T-helper 2 cell treated with Interferon-gamma antibody and Interleukin-4, amounts not matched to agents 100 ng/mL and 5 ng/mL, for 36 hours (primary cell): ENCODE data around the gene CCDC85C. TPM values are rescaled to one million over a fixed set of nuclear protein-coding genes. Genes with fewer than 3 reads are reported as not detected.

Experiments used
- intact Hi-C: fragments of 100-400 bp; cut with micrococcal nuclease; formaldehyde crosslinking; loops from one replicate; pipeline ENCODE4 v1.15.1; 2023
- total RNA-seq: library from RNA; stranded (reverse); gene quantifications from 2 replicates; pipeline ENCODE4 v1.2.3, GENCODE V29; 2022

Gene CCDC85C
- total RNA-seq, 1 donor from 2014 or later, result 9.5 TPM

DNA sequence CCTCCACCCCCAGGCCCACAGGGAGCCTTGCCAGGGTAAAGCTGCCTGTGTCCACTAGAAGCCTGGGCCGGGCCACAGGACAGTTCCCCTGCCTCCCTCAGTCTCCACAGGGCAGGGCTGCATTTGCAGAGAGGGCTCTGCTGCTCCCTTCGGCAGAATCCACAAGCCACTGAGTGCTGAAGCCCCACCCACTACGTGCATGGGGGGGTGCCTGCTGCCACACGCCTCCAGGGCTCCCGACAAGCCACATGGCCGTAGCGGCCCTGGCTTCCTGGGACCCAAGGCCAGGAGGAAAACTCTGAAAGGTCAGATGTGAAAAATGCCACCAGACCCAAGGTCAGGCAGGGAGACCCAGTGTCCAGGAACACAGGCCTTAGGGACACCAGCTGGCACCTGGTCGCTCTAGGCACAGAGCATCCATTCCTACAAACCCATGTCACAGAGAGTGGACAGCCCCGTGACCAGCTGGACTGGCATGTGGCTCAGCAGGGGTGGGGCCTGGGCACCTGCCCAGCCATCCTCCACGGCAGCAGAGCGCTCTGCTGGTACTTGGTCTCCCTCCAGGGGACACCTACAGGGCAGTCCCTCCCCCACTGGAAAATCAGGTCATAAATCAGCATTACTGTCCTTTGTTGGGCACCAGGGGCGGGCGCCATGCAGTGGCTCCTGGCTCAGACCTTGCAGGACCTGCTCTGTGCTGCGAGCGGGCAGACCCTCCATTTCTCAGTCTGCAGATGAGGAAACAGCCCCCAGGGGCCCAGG is 42.9 kb downstream of the CCDC85C start:
- intact Hi-C loops, result no loop called here

GRCh38 chr14:99560403-99560802 is 43.6 kb downstream of the CCDC85C start:
- intact Hi-C loops, result no loop called here

GRCh38 chr14:99559286-99559990 is 44.6 kb downstream of the CCDC85C start:
- intact Hi-C loops, result no loop called here

- intact Hi-C loops, result no loop called here
Measured at GRCh38 chr14:99556134-99556791, 47.7 kb downstream of the CCDC85C start.

- intact Hi-C loops, result no loop called here
Measured at GRCh38 chr14:99554757-99555531, 49.1 kb downstream of the CCDC85C start.

DNA sequence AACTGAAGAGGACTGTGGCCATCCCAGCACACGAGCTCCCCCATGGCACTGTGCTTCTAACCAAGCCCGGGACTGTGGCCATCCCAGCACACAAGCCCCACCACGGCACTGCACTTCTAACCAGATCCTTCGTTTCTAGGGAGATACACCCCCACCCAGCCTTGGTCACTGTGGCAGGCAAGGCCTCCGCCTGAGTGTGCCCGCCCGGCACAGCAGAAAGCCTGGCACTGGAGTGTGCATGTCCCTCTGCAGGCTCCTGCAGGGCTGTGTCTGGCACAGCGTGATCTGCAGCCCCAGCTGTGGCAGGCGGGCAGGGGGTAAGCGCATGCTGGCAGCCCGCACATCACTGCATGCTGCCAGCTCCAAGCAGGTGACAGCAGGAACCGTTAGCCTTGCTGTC is 49.8 kb downstream of the CCDC85C start:
- intact Hi-C loops, result no loop called here

DNA sequence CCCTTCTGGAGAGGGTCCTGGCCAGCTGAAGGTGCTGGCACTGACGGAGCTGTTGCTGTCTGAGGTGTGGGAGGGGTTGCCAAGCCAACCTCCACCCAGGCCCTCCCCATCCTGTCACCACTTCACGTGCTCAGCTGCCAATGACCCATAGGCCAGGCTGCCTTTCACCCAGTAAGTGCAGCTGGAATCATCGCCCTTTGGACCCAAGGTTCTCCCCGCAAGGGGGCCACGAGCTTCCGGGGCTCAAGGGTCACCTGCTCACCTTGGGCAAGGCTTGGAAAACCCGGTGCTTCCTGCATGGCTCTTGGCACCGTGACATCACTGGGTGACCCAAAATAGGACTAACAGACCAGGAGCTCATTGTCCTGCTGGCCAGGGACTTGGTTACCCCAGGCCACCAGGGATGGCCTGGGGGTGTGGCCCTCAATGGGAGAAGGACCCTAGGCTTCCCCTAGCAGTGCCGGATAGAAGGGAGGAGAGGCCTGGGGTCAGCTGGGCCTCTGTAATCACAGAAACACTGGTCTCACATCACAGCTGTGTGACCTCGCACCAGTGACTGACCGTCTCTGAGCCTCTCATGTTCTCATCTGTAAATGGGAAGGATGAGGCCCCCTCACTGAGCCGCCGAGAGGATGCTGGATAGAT is 51.3 kb downstream of the CCDC85C start:
- intact Hi-C loops, result no loop called here

GRCh38 chr14:99552021-99552553 is 51.9 kb downstream of the CCDC85C start:
- intact Hi-C loops, result no loop called here

DNA sequence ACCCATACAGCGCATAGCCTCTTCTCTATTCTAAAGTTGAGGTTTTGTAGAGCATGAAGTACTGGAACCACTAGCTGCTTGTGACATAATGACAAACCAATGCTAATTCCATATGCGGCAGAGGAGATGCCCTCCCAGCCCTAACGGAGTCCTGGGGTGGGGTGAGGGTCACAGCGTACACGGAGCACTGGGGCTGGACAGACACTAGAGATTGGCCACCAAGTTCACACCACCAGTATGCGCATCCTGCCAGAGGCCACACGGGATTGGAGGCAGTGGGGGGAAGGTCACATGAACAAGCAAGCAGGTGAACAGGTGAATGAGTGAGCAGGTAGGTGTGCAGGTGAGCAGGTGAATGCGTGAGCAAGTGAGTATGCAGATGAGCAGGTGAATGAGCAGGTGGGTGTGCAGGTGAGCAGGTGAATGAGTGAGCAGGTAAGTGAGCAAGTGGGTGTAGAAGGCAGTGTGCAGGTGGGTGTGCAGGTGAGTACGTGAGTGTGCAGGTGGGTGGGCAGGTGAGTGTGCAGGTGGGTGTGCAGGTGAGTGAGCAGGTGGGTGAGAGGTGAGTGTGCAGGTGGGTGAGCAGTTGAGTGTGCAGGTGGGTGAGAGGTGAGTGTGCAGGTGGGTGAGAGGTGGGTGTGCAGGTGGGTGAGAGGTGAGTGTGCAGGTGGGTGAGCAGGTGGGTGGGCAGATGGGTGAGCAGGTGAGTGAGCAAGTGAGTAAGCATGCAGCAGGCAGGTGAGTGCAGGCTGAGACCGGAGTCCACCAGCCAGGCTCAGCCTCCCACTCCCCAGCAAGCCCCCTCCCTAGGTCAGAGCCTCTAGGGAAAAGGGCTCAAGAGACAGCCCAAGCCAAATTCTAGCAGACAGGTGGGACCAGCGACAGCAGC is 52.7 kb downstream of the CCDC85C start:
- intact Hi-C loops, result no loop called here

GRCh38 chr14:99550387-99550992 is 53.5 kb downstream of the CCDC85C start:
- intact Hi-C loops, result no loop called here

GRCh38 chr14:99549684-99550083 is 54.3 kb downstream of the CCDC85C start:
- intact Hi-C loops, result no loop called here

DNA sequence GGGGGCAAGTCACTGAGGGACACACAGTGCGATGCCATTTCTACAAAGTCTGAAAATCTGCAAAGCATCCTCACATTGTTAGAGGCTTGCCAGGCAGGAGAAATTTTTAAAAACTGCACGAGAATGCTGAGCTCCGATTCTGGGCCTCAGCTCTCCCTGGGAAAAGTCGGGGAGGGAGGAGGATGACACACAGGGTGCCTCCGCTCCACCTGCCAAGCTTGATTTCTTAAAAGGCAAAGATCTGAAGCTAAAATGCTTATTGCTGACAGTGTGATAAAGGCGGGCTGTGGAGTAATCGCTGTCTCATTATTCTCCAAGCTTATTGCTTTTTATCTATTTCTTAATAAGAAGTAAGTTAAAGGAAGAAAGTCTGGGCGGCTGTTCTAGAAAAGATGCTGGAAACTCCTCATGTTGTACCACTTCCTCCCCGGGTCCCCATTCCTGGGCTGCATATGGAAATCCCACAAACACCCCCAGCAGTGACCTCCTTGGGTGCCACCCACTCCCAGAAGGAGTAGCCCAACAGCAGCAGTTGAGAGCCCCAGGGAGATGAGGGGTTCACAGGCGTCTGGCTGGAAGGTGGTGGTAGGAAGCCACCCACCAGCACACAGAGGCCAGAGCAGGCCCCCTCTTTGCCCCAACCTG is 55.0 kb downstream of the CCDC85C start:
- intact Hi-C loops, result no loop called here

- intact Hi-C loops, result no loop called here
Measured at GRCh38 chr14:99548255-99548654, 55.8 kb downstream of the CCDC85C start.

DNA sequence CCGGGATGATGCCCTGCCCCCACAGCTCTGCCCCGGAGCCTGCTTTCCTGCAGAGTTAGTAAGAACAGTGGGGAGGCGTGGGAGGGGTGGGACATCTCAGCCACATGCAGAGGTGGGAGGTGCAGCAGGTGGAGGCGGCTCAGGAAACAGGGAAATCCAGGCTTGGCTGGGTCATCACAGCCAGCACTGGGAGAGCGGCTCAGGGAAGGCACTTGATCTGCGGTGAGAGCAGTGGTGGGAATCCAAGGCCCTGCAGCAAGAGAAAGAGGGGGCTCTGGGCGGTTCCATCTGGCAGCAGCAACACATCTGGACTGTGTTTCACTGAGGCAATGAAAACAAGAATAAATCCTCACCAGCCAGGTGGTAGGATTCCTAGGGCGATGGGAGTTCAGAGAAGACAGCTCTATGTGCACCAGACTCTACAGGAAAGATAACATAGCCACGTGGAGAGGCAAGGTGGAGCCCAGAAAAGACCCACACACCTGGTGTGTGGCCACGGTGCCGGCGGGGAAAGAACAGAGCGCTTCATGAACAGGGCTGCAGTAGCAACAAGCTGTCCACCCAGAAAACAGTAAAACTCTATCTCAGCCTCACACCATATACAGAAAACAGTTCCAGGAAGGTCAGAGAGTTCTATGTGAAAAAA is 57.6 kb downstream of the CCDC85C start:
- intact Hi-C loops, result no loop called here

DNA sequence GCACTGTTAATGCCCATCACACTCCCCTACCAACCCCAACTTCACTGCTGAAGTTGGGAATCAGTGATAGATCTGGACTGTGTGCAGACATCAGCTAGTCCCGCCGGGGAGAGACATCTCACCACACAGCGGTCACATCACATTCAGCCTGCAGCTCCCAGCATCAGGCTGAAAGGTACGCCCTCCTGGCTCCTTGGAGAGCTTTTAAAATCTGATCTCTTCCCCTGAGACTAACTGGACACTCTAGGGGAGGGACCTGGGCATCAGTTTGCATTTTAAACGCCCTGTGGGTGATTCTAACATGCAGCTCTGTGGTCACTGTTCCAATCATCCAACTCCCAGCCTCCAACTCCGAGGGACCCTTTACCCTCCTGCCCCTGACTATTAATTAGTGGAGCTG is 58.4 kb downstream of the CCDC85C start:
- intact Hi-C loops, result no loop called here

DNA sequence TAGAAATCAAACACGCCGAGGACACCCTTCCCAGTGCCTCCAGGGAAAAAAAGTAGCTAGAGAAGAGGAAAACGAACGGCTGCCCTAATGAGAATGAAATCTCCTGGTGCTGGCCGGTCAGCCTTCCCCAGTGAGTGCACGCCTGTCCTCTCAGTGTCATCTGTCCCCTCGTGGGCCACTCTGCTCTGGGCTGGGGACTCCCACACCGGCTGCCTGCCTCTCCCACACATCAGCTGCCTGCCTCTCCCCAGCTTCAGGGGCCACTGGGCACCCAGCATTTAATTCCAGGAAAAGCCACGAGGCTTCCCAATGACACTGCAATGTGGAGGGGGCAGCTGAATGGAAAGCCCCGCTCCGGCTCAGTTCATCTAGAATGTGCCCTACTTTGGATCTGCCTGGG is 59.0 kb downstream of the CCDC85C start:
- intact Hi-C loops, result no loop called here

- intact Hi-C loops, result no loop called here
Measured at GRCh38 chr14:99543985-99544384, 60.0 kb downstream of the CCDC85C start.

GRCh38 chr14:99543370-99543769 is 60.6 kb downstream of the CCDC85C start:
- intact Hi-C loops, result no loop called here
